Fibroblast of peridontal ligament (primary cell): ENCODE data around the gene TPM4.

Experiments used
- DNase-seq: peaks from one replicate; pipeline ENCODE4 v3.0.0-alpha.2; 2010; ENCODE audit errors: extremely low read depth

The TPM4 gene

GRCh38 chr19:16127080-16127479 is 50.8 kb downstream of the TPM4 start:
- no peak for DNase-seq

- no peak for DNase-seq
Observed at GRCh38 chr19:16127776-16128371, 51.6 kb downstream of the TPM4 start.

- DNase-seq = no peak
Observed at GRCh38 chr19:16131648-16132047, 55.4 kb downstream of the TPM4 start.

- no peak for DNase-seq
Observed at GRCh38 chr19:16133818-16134217, 57.5 kb downstream of the TPM4 start.

GRCh38 chr19:16134510-16134909 is 58.2 kb downstream of the TPM4 start:
- DNase-seq = no peak

- no peak for DNase-seq
Observed at GRCh38 chr19:16135430-16136127, 59.3 kb downstream of the TPM4 start.

- no peak for DNase-seq
Observed at GRCh38 chr19:16136185-16136999, 60.1 kb downstream of the TPM4 start.

GRCh38 chr19:16139752-16140151 is 63.5 kb downstream of the TPM4 start:
- no peak for DNase-seq

GRCh38 chr19:16141043-16141442 is 64.7 kb downstream of the TPM4 start:
- no peak for DNase-seq

- DNase-seq = no peak
Observed at GRCh38 chr19:16142032-16142580, 65.8 kb downstream of the TPM4 start.

GRCh38 chr19:16143399-16144215 is 67.3 kb downstream of the TPM4 start, which contains the start of gene HSH2D:
HSH2D (plus strand) TSS chr19:16143685; CDS start chr19:16148751, 5,066 bp downstream.
- no peak for DNase-seq

GRCh38 chr19:16144216-16144581 is 67.9 kb downstream of the TPM4 start:
- no peak for DNase-seq

- DNase-seq = no peak
Observed at GRCh38 chr19:16146112-16146511, 69.8 kb downstream of the TPM4 start.

GRCh38 chr19:16148443-16149229 is 72.3 kb downstream of the TPM4 start:
- DNase-seq = no peak
